Hepatic stellate cell (primary cell): Measurements from ENCODE around the gene MEF2B.

ENCODE experiments used
- DNase-seq: peaks from one replicate; pipeline ENCODE4 v3.0.0; 2011; ENCODE audit warnings: low spot score

The MEF2B gene

GRCh38 chr19:19170053-19170872 lies at the start of gene MEF2B:
MEF2B (minus strand) TSS chr19:19170263; CDS start chr19:19150735, 19,528 bp downstream.
- DNase-seq, result peak; percentile 89

GRCh38 chr19:19218911-19219310 lies 48.8 kb upstream of the MEF2B start:
- DNase-seq, result no peak

GRCh38 chr19:19217099-19217498 lies 47.0 kb upstream of the MEF2B start:
- no peak for DNase-seq

GRCh38 chr19:19215792-19216191 lies 45.7 kb upstream of the MEF2B start:
- DNase-seq, result no peak

- peak; percentile 63 for DNase-seq
These were observed 44.8 kb upstream of the MEF2B start for GRCh38 chr19:19214892-19215291.

- DNase-seq, result no peak
These were observed 44.1 kb upstream of the MEF2B start for GRCh38 chr19:19214159-19214490.

GRCh38 chr19:19213426-19214158 lies 43.5 kb upstream of the MEF2B start:
- no peak for DNase-seq

GRCh38 chr19:19212916-19213315 lies 42.9 kb upstream of the MEF2B start:
- DNase-seq, result no peak

GRCh38 chr19:19211499-19212420 lies 41.7 kb upstream of the MEF2B start, which contains the start of gene NCAN:
NCAN (plus strand) TSS chr19:19211958; CDS start chr19:19216954, 4,996 bp downstream.
- no peak for DNase-seq

- DNase-seq, result no peak
These were observed 39.3 kb upstream of the MEF2B start for GRCh38 chr19:19209372-19209771.

- no peak for DNase-seq
These were observed 37.8 kb upstream of the MEF2B start for GRCh38 chr19:19207637-19208572.

GRCh38 chr19:19206938-19207337 lies 36.9 kb upstream of the MEF2B start:
- no peak for DNase-seq

- DNase-seq, result no peak
These were observed 35.6 kb upstream of the MEF2B start for GRCh38 chr19:19205416-19206410.

- no peak for DNase-seq
These were observed 34.1 kb upstream of the MEF2B start for GRCh38 chr19:19204181-19204580.

GRCh38 chr19:19203012-19203856 lies 33.2 kb upstream of the MEF2B start, which contains the start of gene NR2C2AP:
NR2C2AP (minus strand) TSS chr19:19203414; CDS start chr19:19203060, 354 bp downstream.
- DNase-seq, result peak; percentile 99

- DNase-seq, result no peak
These were observed 32.6 kb upstream of the MEF2B start for GRCh38 chr19:19202707-19203011.

GRCh38 chr19:19201697-19202630 lies 31.9 kb upstream of the MEF2B start:
- DNase-seq, result no peak

GRCh38 chr19:19193926-19194325 lies 23.9 kb upstream of the MEF2B start:
- no peak for DNase-seq
